GM19467 (cell line): Measurements from ENCODE around the gene PPIE.

Experiments used
- ATAC-seq: cut with Tn5 transposase; IDR thresholded peaks from one replicate; pipeline ENCODE4 v1.9.1; 2021; ENCODE audit warnings: mild to moderate bottlenecking, moderate library complexity; ENCODE audit not compliant: unreplicated experiment

Gene PPIE

DNA sequence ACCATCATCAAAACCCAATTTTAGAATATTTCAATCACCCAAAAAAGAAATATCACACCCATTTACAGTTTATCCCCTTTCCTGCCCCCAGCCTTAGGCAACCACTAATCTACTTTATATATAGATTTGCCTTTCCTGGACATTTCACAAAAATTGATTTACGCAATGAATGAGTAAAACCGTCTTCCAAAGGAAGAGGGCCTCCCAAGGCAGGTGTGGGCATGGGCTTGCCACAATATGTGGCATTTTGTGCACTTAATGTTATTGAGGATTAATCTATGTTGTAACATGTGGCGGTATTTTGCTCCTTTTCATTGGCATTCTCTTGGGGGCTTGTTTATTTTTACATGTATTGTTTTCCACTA lies 61.8 kb downstream of the PPIE start:
- ATAC-seq = no peak

DNA sequence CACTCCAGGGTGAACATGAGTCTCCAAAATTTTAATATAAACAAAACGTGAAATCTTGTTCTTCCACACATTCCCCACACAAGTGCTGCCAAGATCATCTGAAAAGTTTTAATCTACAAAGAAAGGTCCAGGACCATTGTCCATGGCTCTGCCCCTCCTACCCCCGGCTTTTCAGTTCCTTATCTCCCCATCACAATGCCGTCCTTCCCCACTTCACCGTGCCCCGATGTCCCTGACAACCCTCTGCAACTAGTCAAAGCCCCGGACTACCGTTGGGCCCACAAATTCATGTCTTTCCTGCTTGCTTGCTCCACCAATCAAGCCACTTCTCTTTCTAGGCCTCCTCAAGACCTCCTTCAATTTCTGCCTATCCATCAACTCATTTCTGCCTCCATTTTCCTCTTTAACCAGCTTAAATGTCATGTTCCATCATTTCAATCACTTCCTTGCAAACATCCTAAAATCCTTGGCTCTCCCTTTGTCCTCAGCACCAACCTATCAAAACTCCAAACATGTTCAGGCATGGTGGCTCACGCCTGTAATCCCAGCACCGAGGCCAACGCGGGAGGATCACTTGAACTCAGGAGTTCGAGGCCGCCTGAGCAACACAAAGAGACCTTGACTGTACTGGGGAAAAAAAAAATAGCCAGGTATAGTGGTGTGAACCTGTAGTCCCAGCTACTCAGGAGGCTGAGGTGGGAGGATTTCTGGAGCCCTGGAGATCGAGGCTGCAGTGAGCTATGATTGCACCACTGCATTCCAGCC lies 64.0 kb downstream of the PPIE start:
- ATAC-seq = no peak

DNA sequence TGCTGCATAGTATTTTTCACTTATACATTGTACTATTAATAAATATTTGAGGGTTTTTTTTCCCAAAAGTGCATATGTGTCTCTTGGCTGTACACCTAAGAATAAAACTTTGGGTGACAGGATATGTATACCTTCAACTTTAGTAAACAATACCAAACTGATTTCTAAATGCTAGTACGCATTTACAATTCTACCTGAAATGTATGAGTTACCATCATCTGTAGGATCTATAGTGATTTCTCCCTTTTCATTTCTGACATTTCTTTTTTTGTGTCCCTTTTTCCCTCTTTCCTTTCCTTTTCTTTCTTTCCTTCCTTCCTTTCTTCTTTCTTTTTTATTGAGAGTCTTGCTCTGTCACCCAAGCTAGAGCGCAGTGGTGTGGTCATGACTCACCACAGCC lies 66.7 kb downstream of the PPIE start:
- no peak for ATAC-seq

DNA sequence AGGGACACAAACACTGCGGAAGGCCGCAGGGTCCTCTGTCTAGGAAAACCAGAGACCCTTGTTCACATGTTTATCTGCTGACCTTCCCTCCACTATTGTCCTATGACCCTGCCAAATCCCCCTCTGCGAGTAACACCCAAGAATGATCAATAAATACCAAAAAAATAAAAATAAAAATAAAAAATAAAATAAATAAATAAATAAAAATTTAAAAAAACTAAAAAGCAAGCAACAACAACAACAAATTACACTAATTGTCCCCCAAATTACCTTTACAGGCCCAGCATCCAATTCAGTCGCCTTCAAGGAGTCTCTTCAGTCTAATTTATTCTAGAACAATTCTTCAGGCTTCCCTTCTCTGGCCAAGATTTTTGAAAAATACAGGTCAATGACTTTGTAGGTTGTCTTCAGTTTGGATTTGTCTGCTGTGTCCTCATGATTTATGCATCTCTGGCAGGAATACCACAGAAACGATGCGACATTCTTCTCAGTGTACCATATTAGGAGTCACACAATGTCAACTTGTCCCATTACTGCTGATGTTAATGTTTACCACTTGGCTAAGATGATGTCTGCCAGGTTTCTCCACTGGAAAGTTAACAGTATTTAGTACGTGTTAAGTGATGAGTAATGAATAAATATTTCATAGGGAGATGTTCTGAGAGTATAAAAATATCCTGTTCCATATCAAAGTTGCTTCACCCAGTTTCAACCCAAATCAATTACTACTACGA lies 70.3 kb downstream of the PPIE start:
- ATAC-seq = no peak

DNA sequence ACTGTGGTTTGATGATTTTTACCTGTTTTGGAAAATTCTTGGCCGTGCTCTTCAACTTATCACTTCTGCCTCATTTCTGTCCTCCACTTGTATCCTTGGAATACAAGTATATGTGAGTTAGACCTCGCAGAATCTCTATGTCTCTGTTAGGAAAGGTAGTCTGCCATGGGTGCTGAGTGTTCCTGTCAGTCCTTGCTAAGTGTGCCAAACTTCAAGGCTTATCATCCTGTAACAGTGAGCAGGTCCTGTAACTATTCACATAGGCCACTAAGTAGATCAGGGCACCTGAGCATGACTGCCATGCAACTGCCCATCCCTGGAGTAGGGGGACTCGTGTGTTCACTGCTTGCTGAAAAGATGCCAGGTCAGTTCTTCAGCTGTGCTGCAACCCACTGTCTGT lies 74.2 kb downstream of the PPIE start:
- no peak for ATAC-seq
